Duodenal mucosa (tissue), 2 donors: ENCODE results near the gene SIGLEC11.
"Not testable (repeated sequence)": the region's sequence is repeated elsewhere in the genome, so short reads cannot be mapped to it uniquely, and the experiment has no call there.

Source experiments
- H3K27ac ChIP-seq: one replicate; pipeline ENCODE4 v1.7.0; 2013; ENCODE audit warnings: low read depth, low read length
- H3K27me3 ChIP-seq, 2 donors: one replicate each; pipeline ENCODE4 v1.7.0; 2013; ENCODE audit warnings: low read length in 2 of 2, control low read depth in 1 of 2; ENCODE audit not compliant: insufficient read depth in 2 of 2, control insufficient read depth in 1 of 2
- H3K36me3 ChIP-seq, 2 donors: one replicate each; pipeline ENCODE4 v1.7.0; 2013; ENCODE audit warnings: low read length in 2 of 2, control low read depth in 1 of 2; ENCODE audit not compliant: insufficient read depth in 2 of 2, control insufficient read depth in 1 of 2
- H3K4me1 ChIP-seq, 2 donors: one replicate each; pipeline ENCODE4 v1.7.0; 2013; ENCODE audit warnings: low read length in 2 of 2, control low read depth in 1 of 2; ENCODE audit not compliant: insufficient read depth in 2 of 2, control insufficient read depth in 1 of 2
- H3K4me3 ChIP-seq, 2 donors: one replicate each; pipeline ENCODE4 v1.7.0; 2013; ENCODE audit warnings: low read length in 2 of 2, low read depth in 1 of 2
- H3K9ac ChIP-seq, 2 donors: one replicate each; pipeline ENCODE4 v1.7.0; 2013; ENCODE audit warnings: low read length in 2 of 2, low read depth in 1 of 2
- H3K9me3 ChIP-seq, 2 donors: one replicate each; pipeline ENCODE4 v1.7.0; 2013; ENCODE audit warnings: low read length in 2 of 2, control low read depth in 1 of 2; ENCODE audit not compliant: control insufficient read depth in 1 of 2

Gene SIGLEC11

DNA sequence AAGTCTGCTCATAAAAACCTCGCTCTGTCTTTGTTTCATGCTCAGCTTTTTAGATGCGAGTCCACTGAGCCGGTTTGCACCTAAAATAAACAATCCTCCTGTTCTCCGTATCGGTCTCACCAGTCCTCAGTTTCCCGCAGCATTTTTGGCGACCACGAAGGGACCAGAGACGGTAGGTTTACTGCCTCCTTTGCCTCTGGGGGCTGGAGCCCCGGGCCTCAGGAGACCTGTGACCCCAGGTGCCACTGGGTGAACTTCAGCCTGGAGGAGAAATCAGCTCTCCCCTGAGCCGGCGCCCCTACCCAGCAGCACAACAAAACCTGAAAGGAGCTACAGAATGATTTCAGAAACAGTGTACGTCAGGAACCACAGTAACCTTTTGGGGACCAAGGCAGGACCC is 8.1 kb downstream of the SIGLEC11 start:
- Histone ChIP-seq H3K9me3 (no peaks in the 10 kb centered on the region), H3K4me1 (peaks cover 5 to 10% of the 10 kb centered on the region in 2 donors), H3K27ac (no peak overlapping the region), H3K9ac (no peak overlapping the region), H3K27me3 (peaks cover 0 to 3% of the 10 kb centered on the region in 2 donors), H3K4me3 (no peak overlapping the region), H3K36me3 (no peaks in the 10 kb centered on the region)

DNA sequence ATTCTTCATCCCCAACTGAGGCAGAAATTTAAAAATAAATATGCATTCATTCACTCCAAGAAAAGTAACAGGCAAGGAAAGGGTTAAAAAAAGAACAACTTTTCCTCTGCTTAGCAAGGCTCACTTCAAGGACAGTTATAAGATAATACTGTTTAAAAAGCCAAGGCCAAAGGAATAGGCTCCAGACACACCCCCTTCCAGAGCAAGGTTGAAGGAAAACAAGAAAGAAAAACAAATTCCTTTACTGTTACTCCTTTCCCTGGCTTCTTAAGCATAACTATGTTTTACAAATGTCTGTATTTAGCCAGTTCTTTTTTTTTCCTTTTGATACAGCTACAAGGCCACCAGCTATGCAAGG is 8.5 kb downstream of the SIGLEC11 start:
- Histone ChIP-seq H3K36me3 (no peaks in the 10 kb centered on the region), H3K4me3 (no peak overlapping the region), H3K4me1 (peaks cover 5 to 10% of the 10 kb centered on the region in 2 donors), H3K9ac (no peak overlapping the region), H3K27me3 (peaks cover 0 to 3% of the 10 kb centered on the region in 2 donors), H3K27ac (no peak overlapping the region), H3K9me3 (no peaks in the 10 kb centered on the region)

DNA sequence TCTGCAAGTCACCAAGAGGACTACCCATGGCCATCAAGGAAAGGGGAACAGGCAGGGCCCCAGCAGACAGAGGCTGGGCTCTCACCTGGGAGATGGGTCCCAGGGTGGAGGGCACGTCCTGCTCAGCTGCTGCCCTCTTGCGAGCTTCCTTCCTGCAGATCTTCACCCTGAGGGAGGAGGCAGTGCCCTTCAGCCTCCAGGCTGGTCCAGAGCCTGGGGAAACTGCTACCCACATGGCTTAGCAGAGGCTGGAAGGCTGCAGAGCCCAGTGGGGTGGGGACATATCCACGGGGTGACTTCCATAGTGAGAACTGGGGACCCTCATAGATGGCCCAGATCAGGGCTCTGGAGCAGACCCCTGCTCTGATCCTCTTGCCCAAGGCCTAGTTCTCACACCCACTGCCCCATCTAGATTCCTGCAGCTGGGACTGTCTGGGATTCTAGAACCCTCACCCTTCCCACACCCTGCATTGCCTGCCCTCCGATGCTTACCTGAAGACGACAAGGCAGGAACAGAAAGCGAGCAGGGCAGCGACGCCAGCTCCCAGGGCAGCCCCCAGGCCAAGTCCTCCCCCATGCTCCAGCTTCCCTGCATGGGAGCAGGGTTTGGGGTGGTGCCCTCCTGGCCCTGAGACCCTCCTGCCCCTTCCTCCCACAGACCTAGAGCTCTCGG is 9.0 kb downstream of the SIGLEC11 start:
- Histone ChIP-seq H3K27ac (no peak overlapping the region), H3K36me3 (no peaks in the 10 kb centered on the region), H3K9ac (no peak overlapping the region), H3K4me3 (no peak overlapping the region), H3K27me3 (peaks cover 0 to 3% of the 10 kb centered on the region in 2 donors), H3K9me3 (no peaks in the 10 kb centered on the region), H3K4me1 (peaks cover 5 to 10% of the 10 kb centered on the region in 2 donors)

DNA sequence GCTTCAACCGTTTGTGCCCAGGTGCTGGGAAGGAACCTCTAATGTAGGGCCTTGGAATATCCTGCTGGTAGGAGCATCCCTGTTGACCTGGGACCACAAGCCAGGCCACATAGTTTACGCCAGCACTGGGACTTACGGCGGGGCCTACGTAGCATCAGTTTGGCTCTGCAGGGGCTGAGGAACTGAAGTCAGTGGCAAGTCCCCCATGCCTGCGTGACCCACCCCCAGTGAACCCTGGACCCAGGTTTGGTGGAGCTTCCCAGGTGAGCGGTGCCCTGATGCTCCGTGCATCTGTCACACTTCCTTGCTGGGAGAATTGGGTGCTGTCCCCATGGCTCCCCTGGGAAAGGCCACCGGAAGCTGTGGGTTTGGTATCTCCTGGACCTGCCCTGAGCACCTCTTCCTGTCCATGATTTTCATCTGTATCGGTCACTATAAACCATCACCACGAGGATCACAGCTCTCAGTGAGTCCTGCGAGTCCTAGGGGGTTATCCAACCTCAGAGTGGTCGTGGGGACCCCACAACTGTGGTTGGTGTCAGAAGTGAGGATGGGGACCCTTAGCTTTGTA is 9.9 kb downstream of the SIGLEC11 start:
- no peak overlapping the region for H3K9ac ChIP-seq
- peaks cover 0 to 3% of the 10 kb centered on the region in 2 donors for H3K27me3 ChIP-seq
- H3K36me3 ChIP-seq: no peaks in the 10 kb centered on the region
- no peaks in the 10 kb centered on the region for H3K9me3 ChIP-seq
- no peak overlapping the region for H3K4me3 ChIP-seq
- no peak overlapping the region for H3K27ac ChIP-seq
- H3K4me1 ChIP-seq: peaks cover 5 to 10% of the 10 kb centered on the region in 2 donors

DNA sequence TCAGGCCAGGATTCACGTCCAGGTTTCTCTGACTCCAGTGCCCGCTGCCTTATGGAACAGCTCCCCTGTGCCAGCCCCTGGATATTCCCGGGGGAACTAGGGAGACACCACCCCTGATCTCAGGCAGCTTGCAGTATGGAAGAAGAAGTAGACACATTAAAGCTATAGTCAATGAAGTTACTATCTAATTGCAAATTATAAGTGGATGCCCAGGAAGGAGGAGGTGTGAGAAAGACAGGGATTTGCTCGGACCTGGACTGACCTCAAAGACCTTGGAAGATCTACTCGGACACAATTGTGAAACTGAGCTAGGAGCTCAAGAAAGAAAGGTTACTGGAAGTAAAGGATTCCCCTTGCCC is 10.4 kb downstream of the SIGLEC11 start:
- no peaks in the 10 kb centered on the region for H3K9me3 ChIP-seq
- H3K27me3 ChIP-seq: peaks cover 0 to 3% of the 10 kb centered on the region in 2 donors
- H3K4me1 ChIP-seq: peaks cover 5 to 10% of the 10 kb centered on the region in 2 donors
- no peak overlapping the region for H3K4me3 ChIP-seq
- H3K36me3 ChIP-seq: no peaks in the 10 kb centered on the region
- no peak overlapping the region for H3K27ac ChIP-seq
- no peak overlapping the region for H3K9ac ChIP-seq

DNA sequence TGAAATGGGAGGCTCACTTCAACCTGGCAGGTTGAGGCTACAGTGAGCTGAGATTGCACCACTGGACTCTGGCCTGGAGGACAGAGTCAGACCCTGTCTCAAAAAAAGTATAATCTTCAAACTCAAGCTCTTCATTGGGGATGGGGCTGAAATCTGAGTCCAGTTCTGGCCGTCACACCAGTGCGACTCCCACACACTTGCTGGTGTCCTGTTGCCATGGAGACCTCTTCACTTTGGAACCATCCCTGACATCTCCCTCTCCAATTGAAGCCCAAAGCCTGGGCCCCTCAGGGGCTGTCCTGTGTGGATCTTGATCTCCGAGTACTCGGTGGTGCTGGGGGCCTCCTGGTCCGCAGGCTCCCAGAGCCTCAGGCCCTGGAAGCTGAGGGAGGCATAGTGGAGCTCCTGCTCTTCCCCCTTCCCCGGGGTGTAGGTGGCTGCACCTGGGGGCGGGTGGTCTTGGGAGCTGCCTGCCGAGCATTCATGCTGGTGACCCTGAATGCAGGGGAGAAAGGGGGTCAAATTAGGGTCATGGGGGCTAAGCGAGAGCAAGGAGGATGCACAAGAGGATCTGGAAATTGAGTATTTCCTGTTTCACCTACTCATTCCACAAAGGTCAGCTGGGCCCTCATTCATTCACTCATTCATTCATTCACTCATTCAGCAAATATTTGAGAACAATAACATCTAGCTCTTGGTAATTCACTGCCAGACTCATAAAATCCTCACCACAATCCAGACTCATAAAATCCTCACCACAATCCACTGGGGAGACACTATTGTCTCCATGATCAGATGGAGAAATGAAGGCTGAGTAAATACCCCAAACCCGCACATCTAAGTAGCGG is 11.0 kb downstream of the SIGLEC11 start:
- H3K4me1 ChIP-seq: peaks cover 5 to 10% of the 10 kb centered on the region in 2 donors
- H3K9ac ChIP-seq: no peak overlapping the region
- H3K36me3 ChIP-seq: no peaks in the 10 kb centered on the region
- H3K9me3 ChIP-seq: no peaks in the 10 kb centered on the region
- H3K4me3 ChIP-seq: no peak overlapping the region
- peaks cover 0 to 3% of the 10 kb centered on the region in 2 donors for H3K27me3 ChIP-seq
- H3K27ac ChIP-seq: no peak overlapping the region

DNA sequence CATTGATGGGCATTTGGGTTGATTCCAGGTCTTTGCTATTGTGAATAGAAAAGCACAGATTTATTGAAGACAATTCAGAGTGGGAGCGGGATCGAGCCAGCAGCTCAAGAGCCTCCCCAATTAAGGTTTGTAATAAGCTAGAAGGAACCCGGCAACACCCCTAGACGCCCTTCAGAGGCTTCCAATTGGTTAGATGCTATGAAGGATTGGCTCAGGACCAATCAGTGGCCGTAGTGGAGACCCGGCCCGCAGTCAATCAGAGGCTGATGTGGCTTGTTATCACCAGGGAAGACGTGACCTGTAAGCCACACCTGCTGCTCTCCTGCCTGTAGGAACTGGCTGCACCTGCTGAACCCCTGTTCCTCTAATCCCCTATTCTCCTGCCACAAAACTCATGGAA is 14.6 kb downstream of the SIGLEC11 start:
- H3K9me3 ChIP-seq: no peaks in the 10 kb centered on the region
- no peak overlapping the region for H3K9ac ChIP-seq
- H3K4me1 ChIP-seq: no peaks in the 10 kb centered on the region
- H3K27ac ChIP-seq: no peak overlapping the region
- no peak overlapping the region for H3K4me3 ChIP-seq
- no peaks in the 10 kb centered on the region for H3K27me3 ChIP-seq
- no peaks in the 10 kb centered on the region for H3K36me3 ChIP-seq

DNA sequence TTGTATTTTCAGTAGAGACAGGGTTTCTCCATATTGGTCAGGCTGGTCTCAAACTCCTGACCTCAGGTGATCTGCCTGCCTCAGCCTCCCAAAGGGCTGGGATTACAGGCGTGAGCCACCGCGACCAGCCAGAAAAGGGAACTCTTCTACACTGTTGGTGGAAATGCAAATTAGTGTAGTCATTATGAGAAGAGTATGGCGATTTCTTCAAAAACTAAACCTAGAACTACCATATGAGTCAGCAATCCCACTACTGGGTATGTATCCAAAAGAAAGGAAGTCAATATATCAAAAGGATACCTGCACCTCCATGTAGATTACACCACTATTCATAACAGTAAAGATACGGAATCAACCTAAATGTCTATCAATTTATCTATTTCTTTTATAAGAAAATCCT is 16.4 kb downstream of the SIGLEC11 start:
- H3K36me3 ChIP-seq, H3K4me3 ChIP-seq, H3K27ac ChIP-seq, H3K27me3 ChIP-seq, H3K9me3 ChIP-seq, H3K9ac ChIP-seq, H3K4me1 ChIP-seq: not testable (repeated sequence)

DNA sequence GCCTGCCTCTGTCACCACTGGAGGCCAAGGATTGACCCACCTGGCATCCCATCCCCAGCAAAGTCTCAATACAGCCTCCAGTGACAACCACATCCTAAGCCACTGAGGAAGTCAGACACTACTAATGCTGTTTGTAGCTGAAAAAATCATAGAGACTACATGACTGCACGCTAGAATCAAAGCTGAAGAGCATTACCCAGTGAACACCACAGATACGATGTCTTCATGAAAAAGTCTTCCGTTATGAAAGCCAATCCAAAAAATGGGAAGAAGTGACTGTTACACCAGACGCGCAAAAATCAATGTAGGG is 20.5 kb downstream of the SIGLEC11 start:
- H3K27me3 ChIP-seq: no peaks in the 10 kb centered on the region
- H3K27ac ChIP-seq: no peak overlapping the region
- no peak overlapping the region for H3K4me3 ChIP-seq
- peaks cover 3 to 6% of the 10 kb centered on the region in 2 donors for H3K4me1 ChIP-seq
- H3K36me3 ChIP-seq: no peaks in the 10 kb centered on the region
- H3K9me3 ChIP-seq: no peaks in the 10 kb centered on the region
- no peak overlapping the region for H3K9ac ChIP-seq

DNA sequence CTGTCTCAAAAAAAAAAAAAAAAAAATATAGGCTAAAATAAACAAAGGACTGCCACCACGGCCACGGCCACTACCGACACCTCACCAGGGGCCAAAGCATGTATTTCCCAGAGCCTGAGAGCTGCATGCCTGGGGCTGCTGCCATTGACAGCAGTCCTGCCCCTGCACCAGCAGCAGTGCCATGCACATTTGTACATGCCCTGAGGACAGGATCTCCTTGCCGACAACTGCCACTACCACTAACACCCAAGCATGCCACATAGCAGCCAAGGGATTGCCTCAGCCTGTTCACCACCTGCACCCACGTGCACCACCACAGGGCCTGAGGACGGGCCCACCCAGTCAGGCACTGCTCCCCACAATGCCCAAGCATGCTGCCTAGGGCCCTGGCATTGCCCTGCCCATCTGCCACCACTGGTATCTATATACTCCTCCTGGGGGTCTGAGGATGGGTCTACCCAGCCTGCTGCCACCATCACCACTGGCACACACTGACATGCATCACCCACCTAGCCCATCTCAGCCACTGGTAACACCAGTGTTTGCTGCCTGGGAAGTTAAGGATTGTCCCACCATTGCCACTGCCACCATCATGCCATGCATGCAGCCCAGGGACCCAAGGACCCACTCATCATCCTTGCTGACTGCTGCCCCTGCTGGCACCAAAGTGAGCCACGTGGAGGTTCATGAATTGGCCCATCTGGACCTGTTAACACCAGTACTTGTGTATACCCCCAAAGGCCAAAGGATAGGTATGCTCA is 21.1 kb downstream of the SIGLEC11 start:
- Histone ChIP-seq H3K9me3 (no peaks in the 10 kb centered on the region), H3K27me3 (no peaks in the 10 kb centered on the region), H3K36me3 (no peaks in the 10 kb centered on the region)

More for the DNA sequence above, 21.1 kb downstream of the SIGLEC11 start:
- H3K4me3 ChIP-seq: no peak overlapping the region
- H3K27ac ChIP-seq: no peak overlapping the region
- H3K9ac ChIP-seq: no peak overlapping the region
- peaks cover 3 to 6% of the 10 kb centered on the region in 2 donors for H3K4me1 ChIP-seq
